Measurements from ENCODE around the gene ZNF273.
"Not testable (repeated sequence)": the region's sequence is repeated elsewhere in the genome, so short reads cannot be mapped to it uniquely, and the experiment has no call there.

Gene ZNF273

GRCh38 chr7:64947252-64948000 is 44.4 kb downstream of the ZNF273 start:
- peak; percentile 43 for DNase-seq

DNA sequence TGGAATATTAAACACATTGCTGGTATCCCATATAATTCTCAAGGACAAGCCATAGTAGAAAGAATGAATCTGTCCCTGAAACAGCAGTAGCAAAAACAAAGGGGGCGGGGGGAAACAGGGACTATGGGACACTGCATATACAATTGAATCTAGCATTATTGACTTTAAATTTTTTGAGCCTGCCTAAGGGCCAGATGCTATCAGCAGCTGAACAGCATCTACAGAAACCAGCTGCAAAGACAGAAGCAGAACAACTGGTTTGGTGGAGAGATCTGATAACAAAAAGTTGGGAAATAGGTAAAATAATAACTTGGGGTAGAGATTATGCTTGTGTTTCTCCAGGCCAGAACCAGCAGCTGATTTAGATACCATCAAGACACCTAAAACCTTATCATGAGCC is 45.7 kb downstream of the ZNF273 start:
- not testable (repeated sequence) for DNase-seq

DNA sequence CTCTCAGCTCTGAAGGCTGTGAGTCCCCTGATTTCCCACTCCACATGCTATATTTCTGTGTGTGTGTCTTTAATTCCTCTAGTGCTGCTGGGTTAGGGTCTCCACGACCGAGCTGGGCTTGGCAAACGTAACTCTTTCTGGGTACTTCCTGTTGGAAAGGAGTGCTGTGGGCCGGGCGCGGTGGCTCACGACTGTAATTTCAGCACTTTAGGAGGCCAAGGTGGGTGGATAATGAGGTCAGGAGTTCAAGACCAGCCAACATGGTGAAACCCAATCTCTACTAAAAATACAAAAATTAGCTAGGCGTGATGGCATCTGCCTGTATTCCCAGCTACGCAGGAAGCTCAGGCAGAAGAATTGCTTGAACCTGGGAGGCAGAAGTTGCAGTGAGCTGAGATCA is 47.6 kb downstream of the ZNF273 start:
- not testable (repeated sequence) for DNase-seq

- peak; percentile 52 for DNase-seq
Observed at GRCh38 chr7:64951250-64951848, 48.3 kb downstream of the ZNF273 start.

- peak; percentile 43 for DNase-seq
Observed at GRCh38 chr7:64959072-64959747, 56.1 kb downstream of the ZNF273 start.

- DNase-seq, result no peak
Observed at GRCh38 chr7:64965594-64965993, 62.5 kb downstream of the ZNF273 start.

GRCh38 chr7:64978497-64979203 is 75.6 kb downstream of the ZNF273 start:
- DNase-seq, result no peak
